ENCODE measurements around the gene DCXR.

Gene DCXR

DNA sequence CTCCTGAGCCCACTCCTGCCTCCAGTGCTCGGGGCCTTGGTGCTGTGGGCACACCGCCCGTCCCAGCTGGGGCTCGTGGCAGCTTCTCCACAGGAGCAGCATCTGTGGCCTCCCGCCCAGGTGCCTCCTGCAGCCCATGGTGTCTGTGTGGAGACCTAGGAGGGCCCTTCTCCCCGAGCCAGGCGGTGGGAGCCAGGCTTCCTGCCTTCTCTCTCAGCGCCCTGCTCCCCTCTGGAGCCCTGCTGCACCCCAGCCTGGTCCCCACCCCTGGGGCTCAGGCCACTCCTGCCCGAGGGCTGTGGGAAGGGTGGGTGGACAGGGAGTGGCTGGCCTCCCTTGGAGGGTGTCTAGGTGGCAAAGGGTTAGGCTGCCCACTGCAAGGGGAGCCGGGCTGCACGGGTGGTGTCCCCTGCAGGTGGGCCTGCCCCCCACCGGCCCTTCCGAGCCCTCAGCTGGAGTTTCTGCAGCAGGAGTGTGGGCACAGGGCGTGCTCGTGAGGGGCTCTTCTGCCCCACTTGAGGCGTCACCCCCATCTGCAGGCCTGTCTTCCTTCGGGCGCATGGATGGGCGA is 25.8 kb downstream of the DCXR start:
- no peak for DNase-seq (ENCODE audit: low read depth)

- no peak for DNase-seq (ENCODE audit: low read depth)
Measured at GRCh38 chr17:82010575-82011525, 26.6 kb downstream of the DCXR start.

- no peak for DNase-seq (ENCODE audit: low read depth)
Measured at GRCh38 chr17:82009413-82009812, 28.1 kb downstream of the DCXR start.

DNA sequence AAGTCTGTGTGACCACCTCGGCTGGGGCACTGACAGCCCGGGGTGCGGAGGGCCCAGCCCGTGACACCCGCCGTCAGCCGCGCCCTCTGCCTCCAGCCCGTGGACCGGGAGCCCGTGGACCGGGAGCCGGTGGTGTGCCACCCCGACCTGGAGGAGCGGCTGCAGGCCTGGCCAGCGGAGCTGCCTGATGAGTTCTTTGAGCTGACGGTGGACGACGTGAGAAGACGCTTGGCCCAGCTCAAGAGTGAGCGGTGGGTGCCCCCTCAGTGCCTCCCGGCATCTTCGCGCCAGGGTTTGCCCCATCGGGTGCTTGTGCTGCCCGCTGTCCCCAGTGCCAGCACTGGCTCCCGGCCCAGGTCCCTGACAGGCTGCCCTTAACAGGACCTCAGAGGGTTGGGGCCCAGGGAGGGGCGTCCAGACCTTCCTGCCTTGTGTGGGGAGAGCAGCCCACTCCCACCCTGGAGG is 28.5 kb downstream of the DCXR start:
- DNase-seq (ENCODE audit: low read depth), result no peak

- no peak for DNase-seq (ENCODE audit: low read depth)
Measured at GRCh38 chr17:82008258-82008940, 29.1 kb downstream of the DCXR start.

GRCh38 chr17:82007495-82008257 is 29.8 kb downstream of the DCXR start:
- DNase-seq (ENCODE audit: low read depth), result no peak

DNA sequence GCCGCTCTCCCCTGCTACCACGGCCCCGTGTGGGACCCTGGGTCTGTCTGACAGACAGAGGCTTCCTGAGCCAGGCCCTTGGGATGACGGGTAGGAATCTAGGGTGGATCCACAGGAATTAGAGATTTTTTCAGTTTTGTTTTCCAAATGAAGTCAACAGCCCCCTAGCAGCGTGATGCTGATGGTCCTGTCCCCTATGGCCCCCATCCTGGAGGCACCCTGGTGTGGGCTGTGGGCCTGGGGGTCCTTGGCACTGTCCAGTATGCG is 30.3 kb downstream of the DCXR start:
- no peak for DNase-seq (ENCODE audit: low read depth)

- peak; percentile 23 for DNase-seq (ENCODE audit: low read depth)
Measured at GRCh38 chr17:82006468-82007227, 30.8 kb downstream of the DCXR start.

DNA sequence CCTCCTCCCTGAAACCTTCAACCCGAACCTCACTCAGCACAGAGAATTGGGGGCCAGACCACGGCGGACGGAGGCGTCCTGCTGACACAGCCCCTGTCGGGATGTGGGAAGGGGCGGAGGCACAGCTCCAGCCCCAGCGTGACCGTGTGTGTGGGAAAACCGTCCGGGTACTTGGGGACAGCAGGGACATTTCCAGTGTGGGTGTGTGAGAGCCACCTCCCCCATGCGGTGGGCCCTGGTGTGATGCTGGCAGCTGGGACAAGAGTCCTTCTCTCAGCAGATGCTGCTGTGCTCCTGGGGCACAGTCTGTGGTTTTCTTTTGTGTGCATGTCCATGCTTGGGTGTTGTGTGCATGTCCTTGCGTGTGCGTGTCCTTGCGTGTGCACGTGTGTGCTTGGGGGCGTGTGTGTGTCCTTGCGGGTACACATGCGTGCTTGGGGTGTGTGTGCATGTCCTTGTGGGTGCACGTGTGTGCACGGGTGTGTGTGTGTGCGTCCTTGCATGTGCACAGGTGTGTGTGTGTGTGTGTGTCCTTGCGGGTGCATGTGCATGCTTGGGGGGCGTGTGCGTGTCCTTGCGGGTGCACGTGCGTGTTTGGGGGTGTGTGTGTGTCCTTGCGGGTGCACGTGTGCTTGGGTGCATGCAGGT is 31.7 kb downstream of the DCXR start:
- DNase-seq (ENCODE audit: low read depth), result no peak

DNA sequence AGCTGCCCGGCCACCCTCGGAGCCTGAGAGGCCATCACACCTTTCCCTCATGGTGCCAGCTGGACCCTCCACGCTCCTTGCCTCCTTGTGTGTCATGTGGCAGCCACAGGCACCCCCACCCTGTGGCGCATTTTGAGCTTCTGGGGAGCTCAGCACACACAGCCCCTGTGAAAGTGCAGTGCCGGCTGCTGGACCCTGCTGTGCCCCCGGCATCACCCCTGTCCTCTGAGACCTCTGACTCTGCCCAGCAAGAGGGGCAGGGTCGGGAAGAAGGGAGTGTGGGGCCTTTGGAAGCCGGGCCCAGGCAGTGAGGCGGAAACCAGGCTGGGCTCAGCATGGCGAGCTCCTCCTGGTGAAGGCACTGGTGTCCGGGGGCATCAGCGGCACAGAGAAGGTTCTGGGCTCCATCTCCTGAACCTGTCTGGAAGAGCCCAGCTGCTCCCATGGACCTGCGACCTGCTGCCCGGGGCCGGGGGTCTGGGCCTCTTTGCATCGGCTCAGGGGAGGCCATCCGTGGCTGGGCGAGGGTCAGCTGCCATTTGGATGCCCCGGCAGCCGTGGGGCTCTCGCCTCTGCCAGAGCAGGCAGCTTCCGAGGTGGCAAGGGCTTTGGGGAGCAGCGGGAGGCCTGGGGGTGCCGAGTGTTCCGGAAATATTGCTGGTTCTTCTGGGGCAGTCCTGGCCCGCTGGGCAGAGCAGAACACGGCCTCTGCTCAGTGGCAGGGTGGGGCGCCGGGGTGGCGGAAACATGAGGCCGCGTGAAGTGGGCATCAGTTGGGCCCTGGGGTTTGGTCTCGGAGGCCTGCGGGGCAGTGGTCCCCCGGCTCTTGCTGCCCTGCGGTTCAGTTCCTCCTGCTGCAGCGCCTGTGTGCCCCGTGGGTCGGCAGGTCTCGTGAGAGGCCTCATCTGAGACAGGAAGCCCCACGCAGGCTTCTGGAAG is 32.7 kb downstream of the DCXR start:
- DNase-seq (ENCODE audit: low read depth), result no peak

- peak; percentile 69 for DNase-seq (ENCODE audit: low read depth)
Measured at GRCh38 chr17:82003411-82004381, 33.8 kb downstream of the DCXR start.

DNA sequence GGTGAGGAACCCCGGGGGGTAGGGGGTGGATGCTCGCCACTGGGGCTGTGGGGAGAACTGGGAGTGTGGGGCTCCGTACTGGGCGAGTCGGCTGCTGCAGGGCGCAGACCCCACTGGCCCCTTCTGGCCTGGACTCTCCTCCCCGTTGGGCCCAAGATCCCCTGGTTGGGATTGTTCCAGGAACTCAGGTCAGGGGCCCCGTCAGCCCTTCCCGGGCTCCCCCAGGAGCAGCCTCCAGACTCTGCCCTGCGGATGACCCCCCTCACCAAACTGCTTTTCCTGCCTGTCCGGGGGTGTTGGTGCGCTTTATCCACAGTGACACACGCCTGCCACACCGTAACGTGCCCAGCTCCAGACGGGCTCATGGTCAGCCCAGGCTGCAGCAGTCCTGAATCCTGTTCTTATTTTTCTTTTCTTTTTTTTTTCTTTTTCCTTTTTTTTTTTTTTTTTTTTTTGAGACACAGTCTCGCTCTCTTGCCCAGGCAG is 35.9 kb downstream of the DCXR start:
- DNase-seq (ENCODE audit: low read depth), result no peak

GRCh38 chr17:82000803-82001570 is 36.5 kb downstream of the DCXR start:
- DNase-seq (ENCODE audit: low read depth), result no peak

- no peak for DNase-seq (ENCODE audit: low read depth)
Measured at GRCh38 chr17:81999976-82000802, 37.3 kb downstream of the DCXR start.

GRCh38 chr17:81999587-81999975 is 37.9 kb downstream of the DCXR start:
- no peak for DNase-seq (ENCODE audit: low read depth)

- no peak for DNase-seq (ENCODE audit: low read depth)
Measured at GRCh38 chr17:81998691-81999438, 38.6 kb downstream of the DCXR start.
